ENCODE measurements around the gene PLA2G3. TPM values are rescaled to one million over a fixed set of nuclear protein-coding genes. Genes with fewer than 3 reads are reported as not detected.

Gene PLA2G3
- total RNA-seq, 1 donor from 2014 or later = 5.0 TPM

GRCh38 chr22:31085493-31085824 is 54.8 kb downstream of the PLA2G3 start:
- no peak for TF ChIP-seq CTCF (IDR thresholded peaks at IDR 0.05)
- Histone ChIP-seq H3K27ac (peak overlapping the region; percentile 98), H3K4me1 (peaks cover 57% of the 10 kb centered on the region), H3K4me3 (peak overlapping the region; percentile 96), H3K9me3 (no peaks in the 10 kb centered on the region), H3K36me3 (peaks cover 29% of the 10 kb centered on the region), H3K27me3 (ENCODE audit: low read depth) (no peaks in the 10 kb centered on the region)
- intact Hi-C loops (cut with DNase I) = loop anchor here (10.0 kb wide), 1 partner anchor 141 kb away; no protein-coding TSS in a partner anchor
- ATAC-seq = no peak
- DNase-seq = no peak

- H3K4me3 ChIP-seq = peak overlapping the region; percentile 96
- H3K9me3 ChIP-seq = no peaks in the 10 kb centered on the region
- peak overlapping the region; percentile 98 for H3K27ac ChIP-seq
- peaks cover 62% of the 10 kb centered on the region for H3K4me1 ChIP-seq
- peaks cover 24% of the 10 kb centered on the region for H3K36me3 ChIP-seq
- peak; percentile 88 to 90 for ATAC-seq
- peak; percentile 95 for DNase-seq
- intact Hi-C loops (cut with DNase I) = loop anchor here (10.0 kb wide), 1 partner anchor 140 kb away; no protein-coding TSS in a partner anchor
- H3K27me3 ChIP-seq (ENCODE audit: low read depth) = no peaks in the 10 kb centered on the region
- peak; percentile 95 for TF ChIP-seq CTCF (IDR thresholded peaks at IDR 0.05)
Measured at GRCh38 chr22:31084811-31085492, 55.4 kb downstream of the PLA2G3 start.

Small RNAs within 50 kb of the gene (microRNA-seq; reads per million reads assigned to microRNA genes)
- gene MIR3928 (ENCODE audit: borderline number of aligned reads) = 3.5 reads per million

Other genes starting within 250 kb of the PLA2G3 start
- 19.3 TPM for gene MORC2, start 171.7 kb downstream of the PLA2G3 start, total RNA-seq
- 64.4 TPM for gene TUG1, start 171.2 kb downstream of the PLA2G3 start, total RNA-seq
- 44.8 TPM for gene SMTN, start 59.2 kb downstream of the PLA2G3 start, total RNA-seq
- gene SELENOM, start 32.9 kb downstream of the PLA2G3 start, total RNA-seq = 86.8 TPM
- 4.6 TPM for gene INPP5J, start 17.5 kb downstream of the PLA2G3 start, total RNA-seq
- gene RNF185, start 19.7 kb upstream of the PLA2G3 start, total RNA-seq = 32.4 TPM
- 61.2 TPM for gene LIMK2, start 71.8 kb upstream of the PLA2G3 start, total RNA-seq
- gene PIK3IP1, start 152.0 kb upstream of the PLA2G3 start, total RNA-seq = 54.9 TPM
- gene PATZ1, start 205.8 kb upstream of the PLA2G3 start, total RNA-seq = 25.8 TPM

Measured in lower lobe of right lung (tissue), 2 donors.